Activated CD4-positive, alpha-beta T cell treated with anti-CD3 and anti-CD28 coated beads for 36 hours (primary cell): ENCODE results near the gene MMAA. TPM values are rescaled to one million over a fixed set of nuclear protein-coding genes. Genes with fewer than 3 reads are reported as not detected.
"Not testable (repeated sequence)": the region's sequence is repeated elsewhere in the genome, so short reads cannot be mapped to it uniquely, and the experiment has no call there.

ENCODE experiments used
- ATAC-seq: fragments of 200-7000 bp; cut with Tn5 transposase; one replicate; pipeline ENCODE4 v1.10.0; 2021; ENCODE audit warnings: mild to moderate bottlenecking, moderate library complexity
- CTCF ChIA-PET: fragments of 350-600 bp; sonication (Branson Sonifier 250); formaldehyde crosslinking; loops from one replicate; lab custom pipeline; 2021; ENCODE audit warnings: antibody characterized with exemption; lab: Charles Lee
- POLR2A ChIA-PET: fragments of 350-600 bp; sonication (Branson Sonifier 250); formaldehyde crosslinking; loops from one replicate; lab custom pipeline; 2021; ENCODE audit warnings: antibody characterized with exemption, inconsistent platforms; lab: Charles Lee
- DNase-seq: peaks from one replicate; pipeline ENCODE4 v3.0.0-alpha.2; 2020
- H3K27ac Mint-ChIP-seq: one replicate; pipeline ENCODE4 v1.8.0; 2021; ENCODE audit warnings: mixed read lengths
- H3K27me3 Mint-ChIP-seq: one replicate; pipeline ENCODE4 v1.8.0; 2021; ENCODE audit warnings: mixed read lengths
- H3K36me3 Mint-ChIP-seq: one replicate; pipeline ENCODE4 v1.8.0; 2021; ENCODE audit warnings: low read depth, mixed read lengths
- H3K4me1 Mint-ChIP-seq: one replicate; pipeline ENCODE4 v1.8.0; 2021; ENCODE audit warnings: mixed read lengths
- H3K4me3 Mint-ChIP-seq: one replicate; pipeline ENCODE4 v1.8.0; 2021; ENCODE audit warnings: mild to moderate bottlenecking, moderate library complexity, mixed read lengths
- H3K9me3 Mint-ChIP-seq: one replicate; pipeline ENCODE4 v1.8.0; 2021; ENCODE audit warnings: low read depth, mixed read lengths
- intact Hi-C, 2 experiments: fragments of 100-400 bp; cut with DNase I in 1 of 2; cut with micrococcal nuclease in 1 of 2; formaldehyde crosslinking; loops; one replicate each; pipeline versions ENCODE4 v1.14.2 to v1.15.1; 2022 to 2024; cut with DNase I, micrococcal nuclease
- total RNA-seq, 2 experiments: library from RNA; stranded (reverse); gene quantifications; one replicate each; pipeline ENCODE4 v1.2.3, GENCODE V29; 2021

MMAA gene
- total RNA-seq, 2 experiments from 2014 or later, result 19.2 to 20.8 TPM

- H3K9me3 Mint-ChIP-seq, result no peaks in the 10 kb centered on the region
Observed at GRCh38 chr4:145635117-145635516, 15.9 kb downstream of the MMAA start.

DNA sequence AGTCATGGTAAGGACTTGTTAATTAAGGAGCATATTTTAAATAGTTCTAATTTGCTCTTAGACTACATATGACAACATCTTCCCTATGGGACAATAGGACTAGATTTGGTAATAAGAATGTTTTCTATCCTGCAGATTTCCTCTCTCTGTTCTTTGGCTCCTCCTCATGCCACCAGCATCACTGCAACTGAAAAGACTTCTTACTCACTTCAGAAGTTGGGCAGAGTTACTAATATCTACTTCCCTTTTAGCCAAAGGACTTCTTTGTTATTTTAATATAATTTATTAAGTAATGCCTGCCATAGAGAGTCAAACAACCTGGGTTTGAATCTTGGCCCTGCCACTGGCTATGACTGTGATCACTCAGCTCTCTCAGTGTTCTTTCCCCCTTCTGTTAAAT is 16.4 kb downstream of the MMAA start:
- intact Hi-C loops, result no loop called here
- no peaks in the 10 kb centered on the region for H3K9me3 Mint-ChIP-seq
- ChIA-PET POLR2A (no interaction called here), CTCF (interaction anchor here (0.5 to 1.0 kb wide), 2 partner anchors 10 to 206 kb away, joined by 3 to 4 read pairs; no protein-coding TSS in a partner anchor)
- H3K4me1 Mint-ChIP-seq, result peaks cover 14% of the 10 kb centered on the region
- H3K27me3 Mint-ChIP-seq, result no peaks in the 10 kb centered on the region
- no peak overlapping the region for H3K27ac Mint-ChIP-seq
- H3K4me3 Mint-ChIP-seq, result no peak overlapping the region
- no peak for DNase-seq
- ATAC-seq, result no peak
- peaks cover 22% of the 10 kb centered on the region for H3K36me3 Mint-ChIP-seq

More at GRCh38 chr4:145635117-145635516, 15.9 kb downstream of the MMAA start:
- Mint-ChIP-seq H3K27ac (no peak overlapping the region), H3K36me3 (peaks cover 20% of the 10 kb centered on the region), H3K4me3 (no peak overlapping the region), H3K27me3 (no peaks in the 10 kb centered on the region), H3K4me1 (peaks cover 14% of the 10 kb centered on the region)
- no peak for DNase-seq
- intact Hi-C loops, result no loop called here
- ATAC-seq, result no peak
- POLR2A ChIA-PET, result no interaction called here
- CTCF ChIA-PET, result interaction anchor here (0.5 to 1.0 kb wide), 3 partner anchors 10 to 206 kb away, joined by 3 to 4 read pairs (median 3); partner anchors contain the start of gene MMAA

DNA sequence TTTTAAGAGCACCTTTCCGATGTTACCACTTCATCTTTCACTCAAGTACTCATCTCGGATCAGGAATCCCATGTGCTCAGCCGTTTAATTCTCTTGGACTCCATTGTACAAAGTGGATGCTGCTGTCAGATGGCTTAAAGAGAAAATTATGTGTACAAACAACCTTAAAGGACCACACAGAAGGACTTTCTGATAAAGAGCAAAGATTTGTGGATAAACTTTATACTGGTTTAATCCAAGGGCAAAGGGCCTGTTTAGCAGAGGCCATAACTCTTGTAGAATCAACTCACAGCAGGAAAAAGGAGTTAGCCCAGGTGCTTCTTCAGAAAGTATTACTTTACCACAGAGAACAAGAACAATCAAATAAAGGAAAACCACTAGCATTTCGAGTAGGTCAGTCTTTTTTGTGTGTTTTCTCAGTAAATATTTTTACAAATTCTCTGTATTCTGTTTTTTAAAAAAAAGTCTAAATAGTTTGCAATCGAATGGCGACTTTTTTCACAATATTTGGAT is 20.1 kb downstream of the MMAA start:
- ChIA-PET CTCF (no interaction called here), POLR2A (no interaction called here)
- no peak overlapping the region for H3K4me3 Mint-ChIP-seq
- no peak overlapping the region for H3K27ac Mint-ChIP-seq
- H3K36me3 Mint-ChIP-seq, result peaks cover 27% of the 10 kb centered on the region
- ATAC-seq (no peak), DNase-seq (no peak)
- peaks cover 7% of the 10 kb centered on the region for H3K4me1 Mint-ChIP-seq
- intact Hi-C loops, result no loop called here
- no peaks in the 10 kb centered on the region for H3K27me3 Mint-ChIP-seq
- H3K9me3 Mint-ChIP-seq, result no peaks in the 10 kb centered on the region

DNA sequence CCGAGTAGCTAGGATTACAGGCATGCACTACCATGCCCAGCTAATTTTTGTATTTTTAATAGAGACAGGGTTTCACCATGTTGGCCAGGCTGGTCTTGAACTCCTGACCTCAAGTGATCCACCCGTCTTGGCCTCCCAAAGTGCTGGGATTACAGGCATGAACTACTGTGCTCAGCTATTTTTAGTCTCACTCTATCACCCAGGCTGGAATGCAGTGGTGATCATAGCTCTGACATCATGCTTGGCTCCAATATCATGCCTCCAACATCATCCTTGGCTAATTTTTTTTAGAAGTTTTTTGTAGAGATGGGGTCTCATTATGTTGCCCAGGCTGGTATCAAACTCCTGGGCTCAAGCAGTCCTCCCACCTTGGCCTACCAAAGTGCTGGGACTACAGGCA is 21.1 kb downstream of the MMAA start:
- intact Hi-C loops, H3K4me3 Mint-ChIP-seq, POLR2A ChIA-PET, DNase-seq, CTCF ChIA-PET, H3K4me1 Mint-ChIP-seq, H3K9me3 Mint-ChIP-seq, H3K27me3 Mint-ChIP-seq, ATAC-seq, H3K27ac Mint-ChIP-seq: not testable (repeated sequence)
- peaks cover 33% of the 10 kb centered on the region for H3K36me3 Mint-ChIP-seq

DNA sequence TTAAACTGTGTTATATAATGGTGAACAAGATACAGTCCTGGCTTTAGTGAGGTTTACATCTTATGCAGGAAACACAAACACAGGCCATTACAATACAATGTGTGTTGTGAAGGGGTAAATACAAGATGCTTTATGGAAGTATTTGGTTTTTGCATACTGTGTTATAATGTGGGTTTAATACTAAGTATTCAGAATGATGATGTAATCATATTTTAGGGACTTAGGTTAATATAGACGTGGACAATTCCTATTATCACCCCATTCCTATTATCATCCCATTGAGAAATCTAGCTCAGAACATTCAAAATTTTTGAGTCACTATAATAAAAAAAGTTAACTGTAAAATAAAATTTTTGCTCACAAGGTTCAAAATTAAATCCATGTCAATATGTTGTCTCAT is 24.1 kb downstream of the MMAA start:
- Mint-ChIP-seq H3K9me3 (no peaks in the 10 kb centered on the region), H3K4me3 (no peak overlapping the region), H3K27me3 (no peaks in the 10 kb centered on the region), H3K4me1 (peaks cover 3% of the 10 kb centered on the region), H3K27ac (no peak overlapping the region), H3K36me3 (peaks cover 45% of the 10 kb centered on the region)
- POLR2A ChIA-PET, result no interaction called here
- intact Hi-C loops, result no loop called here
- ATAC-seq (no peak), DNase-seq (no peak)
- CTCF ChIA-PET, result interaction anchor here (1.0 to 1.3 kb wide), 3 partner anchors 26 to 182 kb away, joined by 3 read pairs; no protein-coding TSS in a partner anchor

GRCh38 chr4:145644699-145645098 is 25.5 kb downstream of the MMAA start:
- Mint-ChIP-seq H3K27ac (no peak overlapping the region), H3K4me3 (no peak overlapping the region), H3K27me3 (no peaks in the 10 kb centered on the region), H3K4me1 (peaks cover 3% of the 10 kb centered on the region), H3K9me3 (no peaks in the 10 kb centered on the region), H3K36me3 (peaks cover 38% of the 10 kb centered on the region)
- intact Hi-C loops, result no loop called here
- no peak for DNase-seq
- POLR2A ChIA-PET, result no interaction called here
- CTCF ChIA-PET, result interaction anchor here (1.3 kb wide), 1 partner anchor 10 kb away, joined by 4 read pairs; no protein-coding TSS in a partner anchor
- no peak for ATAC-seq

GRCh38 chr4:145656156-145656555 is 37.0 kb downstream of the MMAA start:
- Mint-ChIP-seq H3K36me3 (peaks cover 78% of the 10 kb centered on the region), H3K27ac (no peak overlapping the region), H3K9me3 (peaks cover 7% of the 10 kb centered on the region), H3K4me3 (no peak overlapping the region), H3K27me3 (no peaks in the 10 kb centered on the region), H3K4me1 (no peaks in the 10 kb centered on the region)
- POLR2A ChIA-PET, result no interaction called here
- DNase-seq, result no peak
- intact Hi-C loops, result no loop called here
- ATAC-seq, result no peak
- CTCF ChIA-PET, result interaction anchor here (0.8 kb wide), 1 partner anchor 51 kb away, joined by 3 read pairs; no protein-coding TSS in a partner anchor

DNA sequence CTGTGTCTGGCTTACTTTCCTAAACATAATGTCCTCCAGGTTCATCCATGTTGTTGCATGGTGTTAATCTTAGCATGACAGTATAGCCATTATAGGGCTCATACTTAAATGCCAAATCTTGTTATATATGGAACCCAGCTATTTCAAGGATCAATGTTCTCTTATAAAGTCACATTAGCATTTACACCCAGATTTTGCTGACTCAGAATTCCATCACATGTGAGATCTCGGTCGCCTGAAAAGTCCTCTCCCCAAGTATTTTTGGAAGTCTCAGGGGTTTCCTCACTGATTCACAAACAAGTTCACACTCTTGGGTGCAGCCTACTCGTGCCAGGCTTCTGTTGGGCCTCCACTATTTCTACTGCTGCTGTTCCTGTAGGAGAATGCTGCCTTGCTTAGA is 40.9 kb downstream of the MMAA start:
- H3K36me3 Mint-ChIP-seq, result peaks cover 66% of the 10 kb centered on the region
- intact Hi-C loops, result no loop called here
- no peak overlapping the region for H3K27ac Mint-ChIP-seq
- ATAC-seq, result no peak
- POLR2A ChIA-PET, result no interaction called here
- H3K4me1 Mint-ChIP-seq, result no peaks in the 10 kb centered on the region
- H3K27me3 Mint-ChIP-seq, result no peaks in the 10 kb centered on the region
- H3K4me3 Mint-ChIP-seq, result no peak overlapping the region
- CTCF ChIA-PET, result interaction anchor here (1.3 kb wide), 1 partner anchor 11 kb away, joined by 3 read pairs; no protein-coding TSS in a partner anchor
- H3K9me3 Mint-ChIP-seq, result peaks cover 14% of the 10 kb centered on the region
- DNase-seq, result no peak

DNA sequence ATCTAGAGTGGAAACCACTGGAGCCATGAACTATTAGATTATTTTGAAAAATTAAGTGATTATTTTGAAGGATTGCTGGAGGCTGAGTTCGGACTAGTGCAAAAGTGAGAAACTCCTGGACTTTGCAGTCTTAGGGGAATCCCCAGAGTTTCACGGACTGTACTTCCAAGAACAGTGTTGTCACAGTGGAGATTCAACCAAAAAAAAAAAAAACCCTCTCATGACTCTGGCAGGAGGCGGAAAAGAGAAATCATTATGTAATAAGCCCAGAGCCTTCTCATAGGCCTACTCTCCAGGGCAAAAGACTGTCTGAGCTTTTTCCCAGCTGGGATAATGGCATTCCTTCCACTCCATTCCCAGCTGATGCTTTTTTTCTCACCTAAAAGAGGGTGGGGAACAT is 44.0 kb downstream of the MMAA start:
- ChIA-PET POLR2A (no interaction called here), CTCF (no interaction called here)
- DNase-seq (no peak), ATAC-seq (no peak)
- H3K27me3 Mint-ChIP-seq, result no peaks in the 10 kb centered on the region
- no peak overlapping the region for H3K27ac Mint-ChIP-seq
- intact Hi-C loops, result no loop called here
- no peaks in the 10 kb centered on the region for H3K4me1 Mint-ChIP-seq
- peaks cover 11% of the 10 kb centered on the region for H3K9me3 Mint-ChIP-seq
- H3K36me3 Mint-ChIP-seq, result peaks cover 37% of the 10 kb centered on the region
- H3K4me3 Mint-ChIP-seq, result no peak overlapping the region

DNA sequence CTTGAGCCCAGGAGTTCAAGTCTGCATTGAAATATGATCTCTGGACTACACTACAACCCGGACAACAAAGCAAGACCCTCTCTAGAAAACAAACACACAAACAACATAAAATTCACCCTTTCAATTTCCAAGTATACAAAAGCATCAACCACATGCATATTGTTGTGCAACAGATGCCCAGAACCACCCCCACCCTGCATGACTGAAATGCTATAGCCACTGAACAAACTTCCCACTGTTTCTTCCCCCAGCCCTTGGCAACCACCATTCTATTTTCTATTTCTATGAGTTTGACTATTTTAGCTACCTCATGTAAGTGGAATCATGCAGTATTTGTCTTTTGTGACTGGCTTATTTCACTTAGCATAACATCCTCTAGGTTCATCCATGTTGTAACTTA is 46.6 kb downstream of the MMAA start:
- Mint-ChIP-seq H3K9me3 (peaks cover 7% of the 10 kb centered on the region), H3K36me3 (peaks cover 13% of the 10 kb centered on the region), H3K27me3 (peaks cover 2% of the 10 kb centered on the region), H3K27ac (no peak overlapping the region), H3K4me3 (no peak overlapping the region), H3K4me1 (no peaks in the 10 kb centered on the region)
- intact Hi-C loops, result no loop called here
- CTCF ChIA-PET, result no interaction called here
- no peak for ATAC-seq
- no peak for DNase-seq
- POLR2A ChIA-PET, result no interaction called here

DNA sequence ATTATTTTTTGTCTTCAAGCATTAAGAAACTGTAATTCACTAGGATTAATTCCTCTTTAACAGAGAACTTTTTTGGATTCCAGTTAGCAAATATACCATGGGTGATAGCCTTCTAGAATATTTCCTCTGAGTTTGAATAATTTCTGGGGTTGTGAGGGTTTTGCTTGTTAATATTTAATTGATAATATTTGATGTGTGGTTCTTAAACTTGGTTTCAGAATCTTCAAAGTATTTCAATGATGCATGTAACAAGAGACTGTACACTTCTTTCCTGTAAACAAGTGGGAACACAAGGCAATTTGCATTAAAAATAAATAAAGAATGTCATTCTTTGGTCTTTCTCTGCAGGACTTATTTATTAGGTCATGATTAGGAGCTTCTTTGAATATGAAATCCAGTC is 51.2 kb downstream of the MMAA start:
- H3K36me3 Mint-ChIP-seq, result no peaks in the 10 kb centered on the region
- H3K4me3 Mint-ChIP-seq, result no peak overlapping the region
- no peaks in the 10 kb centered on the region for H3K4me1 Mint-ChIP-seq
- ChIA-PET CTCF (interaction anchor here (1.1 kb wide), 1 partner anchor 11 kb away, joined by 3 read pairs; no protein-coding TSS in a partner anchor), POLR2A (no interaction called here)
- ATAC-seq (no peak), DNase-seq (no peak)
- H3K9me3 Mint-ChIP-seq, result no peaks in the 10 kb centered on the region
- peaks cover 2% of the 10 kb centered on the region for H3K27me3 Mint-ChIP-seq
- no peak overlapping the region for H3K27ac Mint-ChIP-seq
- intact Hi-C loops, result no loop called here

DNA sequence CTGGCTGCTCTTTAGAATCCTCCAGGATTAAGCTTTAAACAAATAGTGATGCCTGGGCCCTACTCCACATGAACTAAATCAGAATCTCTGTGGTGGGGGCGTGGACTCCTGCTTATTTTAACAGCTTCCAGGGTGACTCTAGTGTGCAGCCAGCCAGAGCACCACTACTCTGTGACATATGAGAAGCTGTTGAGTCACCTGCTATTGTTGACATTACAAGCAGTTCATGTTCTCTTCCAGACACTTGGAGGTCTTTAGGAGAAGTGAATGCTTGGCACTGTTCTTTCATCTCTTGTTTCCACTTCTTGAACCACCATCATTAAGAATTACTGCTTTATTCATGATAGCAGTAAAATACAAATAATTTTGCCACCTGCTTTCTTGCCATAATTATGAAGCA is 60.3 kb downstream of the MMAA start:
- Mint-ChIP-seq H3K4me3 (no peak overlapping the region), H3K27me3 (peaks cover 9% of the 10 kb centered on the region), H3K4me1 (no peaks in the 10 kb centered on the region), H3K36me3 (no peaks in the 10 kb centered on the region), H3K9me3 (peaks cover 2% of the 10 kb centered on the region), H3K27ac (no peak overlapping the region)
- intact Hi-C loops, result no loop called here
- ChIA-PET POLR2A (no interaction called here), CTCF (no interaction called here)
- DNase-seq (no peak), ATAC-seq (no peak)
